Measurements from ENCODE around the gene SORCS2.

GRCh38 chr4:7276515-7276914, 84.2 kb downstream of the SORCS2 start:
- TF ChIP-seq POLR2A (IDR thresholded peaks at IDR 0.05) = no peak
- no peak for TF ChIP-seq CTCF (IDR thresholded peaks at IDR 0.05)
- TF ChIP-seq POLR2AphosphoS5 (IDR thresholded peaks at IDR 0.05) = no peak
- no peak for TF ChIP-seq EP300 (IDR thresholded peaks at IDR 0.05)
